OCI-LY7 (cell line): Measurements from ENCODE around the gene PRKAG2.

Experiments
- CTCF ChIP-seq: fragments of 200-600 bp; sonication (generic); conservative IDR thresholded peaks from 2 replicates; pipeline ENCODE4 v1.5.1; 2014; ENCODE audit warnings: mild to moderate bottlenecking, antibody characterized with exemption, low read length, moderate library complexity, mixed read lengths
- EZH2phosphoT487 ChIP-seq: fragments of 200-600 bp; sonication (generic); IDR thresholded peaks from 2 replicates; pipeline ENCODE4 v1.6.1; 2018; ENCODE audit warnings: low read depth, borderline replicate concordance, mild to moderate bottlenecking, mixed run types, antibody characterized with exemption, low read length, moderate library complexity, mixed read lengths

GRCh38 chr7:151711906-151712809, 164.8 kb downstream of the PRKAG2 start:
- TF ChIP-seq CTCF (no peak), EZH2phosphoT487 (no peak)
